GM12873 (cell line): ENCODE data around the gene FOXL1.

Source experiments
- CTCF ChIP-seq: IDR thresholded peaks from 2 replicates; pipeline ENCODE4 v1.5.1; 2012; ENCODE audit warnings: low read depth, mild to moderate bottlenecking, moderate library complexity, low read length, control low read depth; ENCODE audit not compliant: insufficient read depth; ENCODE audit errors: missing control alignments

FOXL1 gene

GRCh38 chr16:86566601-86566965, 11.8 kb upstream of the FOXL1 start, which contains the start of gene FOXC2:
Gene FOXC2 (plus strand): TSS chr16:86566829. CDS start chr16:86567336, 507 bp downstream.
- TF ChIP-seq CTCF = no peak

- no peak for TF ChIP-seq CTCF
Observed at GRCh38 chr16:86566966-86567700, 11.2 kb upstream of the FOXL1 start.

GRCh38 chr16:86567701-86568581, 10.4 kb upstream of the FOXL1 start:
- no peak for TF ChIP-seq CTCF

GRCh38 chr16:86568677-86569623, 9.4 kb upstream of the FOXL1 start:
- TF ChIP-seq CTCF = no peak

GRCh38 chr16:86569701-86570447, 8.5 kb upstream of the FOXL1 start:
- no peak for TF ChIP-seq CTCF

GRCh38 chr16:86570558-86571529, 7.5 kb upstream of the FOXL1 start:
- no peak for TF ChIP-seq CTCF
